IPS-18c (cell line): ENCODE results near the gene BHLHA9.

Experiments
- H3K4me3 ChIP-seq: 2 replicates; pipeline ENCODE4 v1.7.0; 2013; ENCODE audit warnings: low read depth, mild to moderate bottlenecking, low read length, moderate library complexity; ENCODE audit not compliant: insufficient read depth
- H3K9me3 ChIP-seq: one replicate; pipeline ENCODE4 v1.6.1; 2013; ENCODE audit warnings: mild to moderate bottlenecking, low read length, moderate library complexity; ENCODE audit not compliant: control insufficient read depth, insufficient read depth

BHLHA9 gene

DNA sequence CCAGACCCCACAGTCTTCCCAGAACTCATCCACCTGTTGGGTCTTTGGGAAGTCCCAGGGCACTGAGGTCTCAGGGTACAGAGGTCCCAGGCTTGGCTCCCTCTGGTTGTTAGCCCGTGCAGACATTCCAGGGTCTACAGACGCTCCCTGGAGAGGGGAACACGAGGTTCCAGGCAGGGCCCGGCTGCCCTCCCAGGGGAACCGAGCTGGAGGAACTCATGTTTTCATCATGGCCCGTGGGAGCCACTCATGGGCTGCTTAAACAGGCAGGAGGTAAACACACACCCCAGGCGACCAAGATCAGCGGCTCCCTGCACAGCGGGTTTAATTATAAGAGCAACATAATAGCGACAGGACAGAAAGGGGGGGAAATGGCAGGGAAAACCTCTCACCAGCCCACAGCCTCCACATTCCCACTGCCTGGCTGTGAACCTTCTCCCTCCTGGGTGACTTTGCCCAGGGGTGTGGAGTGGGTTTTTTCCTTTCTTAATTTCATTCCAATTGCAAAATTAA lies 45.7 kb downstream of the BHLHA9 start:
- no peak overlapping the region for H3K4me3 ChIP-seq

More for the DNA sequence above, 45.7 kb downstream of the BHLHA9 start:
- no peaks in the 10 kb centered on the region for H3K9me3 ChIP-seq
